GM19023 (cell line): Measurements from ENCODE around the gene TMEM107.

Experiments
- ATAC-seq: cut with Tn5 transposase; IDR thresholded peaks from one replicate; pipeline ENCODE4 v1.9.1; 2021; ENCODE audit warnings: mild to moderate bottlenecking, moderate library complexity; ENCODE audit not compliant: unreplicated experiment

The TMEM107 gene

DNA sequence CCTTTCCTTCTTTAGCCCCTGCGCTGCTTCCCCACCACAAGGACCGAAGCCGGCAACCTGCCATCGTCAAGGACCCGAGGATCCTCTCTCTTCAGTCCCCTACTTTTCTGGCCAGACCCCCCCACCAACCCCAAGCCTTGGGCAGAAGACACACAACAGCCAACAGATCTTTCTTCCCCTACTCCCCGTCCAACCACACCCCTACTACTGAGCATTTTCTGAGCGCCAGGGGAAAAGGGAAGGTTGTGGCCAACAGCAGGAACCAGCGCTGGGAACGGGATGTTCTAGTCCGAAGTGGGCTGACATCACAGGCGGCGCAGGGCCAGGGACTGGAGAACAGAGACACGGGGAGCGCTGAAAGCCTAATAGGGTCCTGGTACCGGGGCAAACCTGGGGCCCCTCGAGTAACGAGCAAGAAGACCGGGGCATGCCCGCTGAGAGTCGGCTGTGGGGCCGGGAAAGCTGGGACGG, 24.5 kb downstream of the TMEM107 start:
- ATAC-seq = no peak

DNA sequence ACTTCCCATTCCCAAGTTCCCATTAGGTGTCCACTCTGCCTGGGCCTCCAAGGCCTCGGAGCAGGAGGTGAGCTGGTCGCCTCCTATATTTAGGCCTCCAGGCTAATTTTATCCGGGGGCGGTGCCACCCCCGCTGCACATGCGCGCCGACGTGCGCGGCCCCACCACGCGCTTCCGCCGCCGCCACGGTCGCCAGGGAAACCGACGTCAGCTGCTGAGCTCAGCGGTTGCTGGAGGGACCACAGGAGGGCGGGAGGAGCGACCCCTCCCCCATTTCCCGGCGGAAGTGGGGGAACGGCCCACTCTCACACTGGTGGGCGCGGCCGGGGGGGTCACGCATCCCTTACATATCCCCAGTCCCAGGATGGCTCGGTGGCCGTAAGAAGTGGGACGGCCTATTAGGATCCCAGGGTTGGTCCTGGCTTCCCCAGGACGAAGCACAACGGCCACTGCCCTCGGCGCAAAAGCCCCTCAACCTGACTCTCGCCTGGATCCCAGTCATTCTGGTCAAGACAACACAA, 25.0 kb downstream of the TMEM107 start:
- ATAC-seq = peak; percentile 43

DNA sequence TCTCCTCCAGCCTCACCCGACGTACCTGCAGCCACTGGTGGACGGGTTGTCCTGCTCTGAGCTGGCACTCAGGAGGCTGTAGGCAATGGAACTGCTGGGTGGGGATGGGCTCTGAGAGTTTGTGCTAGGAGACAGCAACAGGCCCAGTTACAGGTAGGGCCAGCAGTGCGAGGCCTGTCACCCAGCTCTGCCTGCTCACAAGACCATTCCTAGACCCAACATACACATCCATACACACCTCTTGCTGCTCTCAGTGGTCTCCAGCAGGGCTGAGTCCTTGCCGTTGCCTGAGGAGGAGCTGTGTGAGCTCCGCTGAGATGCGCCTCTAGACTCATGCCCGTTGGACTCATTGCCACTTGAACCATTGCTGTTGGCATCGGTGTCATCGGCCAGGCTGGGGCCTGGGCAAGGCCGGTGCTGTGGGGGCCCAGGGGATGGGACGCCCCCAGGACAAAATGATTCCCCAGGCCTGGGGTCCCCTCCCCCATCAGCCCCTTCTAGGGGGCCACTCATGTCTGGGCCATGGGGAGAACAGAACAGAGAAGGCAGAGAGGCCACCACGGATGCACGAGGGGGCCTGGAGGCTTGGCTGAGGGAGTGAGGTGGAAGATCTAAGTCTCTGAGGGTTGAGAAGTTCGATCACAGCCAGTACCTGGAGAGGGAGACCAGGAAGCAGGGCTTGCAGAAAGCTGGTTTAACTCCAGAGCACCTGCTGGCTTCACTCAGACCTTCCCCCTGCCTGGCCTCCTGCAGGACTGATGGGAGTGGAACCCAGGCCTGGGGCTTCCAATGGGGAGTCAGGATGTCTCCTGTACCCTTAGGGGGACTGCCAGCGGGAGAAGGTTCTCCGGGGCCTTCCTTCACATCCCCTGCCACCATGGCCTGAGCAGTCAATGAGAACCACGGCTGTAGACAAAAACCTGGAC, 25.7 kb downstream of the TMEM107 start:
- no peak for ATAC-seq

DNA sequence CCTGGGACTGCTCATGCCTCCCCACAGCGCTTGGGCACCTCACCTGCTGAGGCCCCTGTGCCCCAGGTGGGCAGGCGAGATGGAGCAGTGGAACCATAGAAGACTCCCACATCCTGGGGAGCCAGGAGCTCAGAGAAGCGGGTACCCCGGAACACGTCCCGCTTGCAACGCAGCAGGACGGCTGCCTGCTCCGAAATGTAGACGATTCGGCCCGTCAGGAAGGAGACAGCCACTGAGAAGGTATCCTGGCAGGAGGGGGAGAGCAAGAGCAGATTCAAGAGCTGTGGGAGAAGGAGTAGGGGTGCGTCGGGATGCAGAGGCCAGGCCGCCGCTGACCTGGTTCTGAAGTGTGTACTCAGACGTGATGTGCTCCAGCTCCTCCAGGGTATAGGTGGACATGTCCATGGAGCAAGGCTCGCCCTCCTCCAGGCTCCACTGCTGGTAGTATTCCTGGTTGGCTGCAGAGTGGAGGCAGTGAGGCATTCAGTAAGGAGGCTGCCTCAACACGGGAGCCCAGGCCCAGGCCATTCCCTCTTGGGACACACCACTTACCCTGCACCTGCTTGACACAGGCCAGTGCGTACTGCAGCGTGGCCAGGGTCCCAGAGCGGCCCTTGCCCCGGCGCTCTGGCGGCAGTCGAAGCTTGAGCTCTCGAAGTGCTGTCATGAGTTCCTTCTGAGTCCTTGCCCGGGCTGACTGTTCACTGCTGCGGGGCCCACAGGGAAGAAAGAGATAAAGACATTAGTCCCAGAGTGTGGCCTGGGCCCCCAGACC, 26.6 kb downstream of the TMEM107 start:
- no peak for ATAC-seq

DNA sequence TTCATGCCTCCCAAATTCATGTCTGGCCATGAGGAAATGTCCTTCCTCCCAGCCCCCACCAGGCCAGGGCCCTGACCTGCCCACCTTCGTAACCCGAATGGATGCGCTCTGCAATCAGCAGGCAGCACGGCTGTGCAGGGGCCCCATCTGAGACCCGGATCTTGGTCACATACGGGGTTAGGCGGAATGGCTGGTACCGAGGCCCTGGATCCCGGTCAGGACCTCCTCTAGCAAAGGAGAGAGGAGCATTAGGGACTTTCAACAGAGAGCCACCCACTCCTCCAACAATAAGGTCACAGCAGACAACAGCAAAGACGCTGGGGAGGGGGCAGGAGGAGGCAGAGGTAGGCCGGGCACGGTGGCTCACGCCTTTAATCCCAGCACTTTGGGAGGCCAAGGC, 27.6 kb downstream of the TMEM107 start:
- no peak for ATAC-seq

DNA sequence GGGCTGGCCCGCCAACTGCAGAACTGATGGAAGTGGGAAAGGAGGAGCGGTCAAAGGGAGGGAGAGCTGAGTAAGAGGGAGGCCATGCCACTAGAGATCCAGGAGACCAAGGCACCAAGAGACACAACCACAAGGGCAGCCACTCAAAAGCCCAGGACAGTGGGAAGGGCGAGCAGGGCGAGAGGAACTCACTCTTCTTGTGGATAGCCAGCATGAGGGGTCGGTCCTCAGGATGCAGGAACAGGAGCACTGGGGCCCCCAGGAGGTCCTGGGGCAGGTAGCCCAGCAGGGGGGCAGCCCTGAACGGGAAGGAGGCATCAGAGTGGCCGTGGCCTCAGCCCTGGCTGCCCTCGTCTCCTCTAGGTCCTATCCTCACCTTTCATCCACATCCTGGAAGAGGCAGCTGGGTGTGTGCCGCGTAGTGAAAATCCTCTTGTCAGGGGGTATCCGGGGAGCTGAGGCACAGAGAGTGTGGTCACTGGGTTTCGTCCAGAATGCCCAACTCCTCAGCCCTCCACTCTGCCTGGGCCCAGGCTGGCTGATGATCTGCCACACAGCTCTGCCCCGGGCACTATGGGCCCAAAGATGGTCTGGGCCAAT, 28.3 kb downstream of the TMEM107 start:
- no peak for ATAC-seq

DNA sequence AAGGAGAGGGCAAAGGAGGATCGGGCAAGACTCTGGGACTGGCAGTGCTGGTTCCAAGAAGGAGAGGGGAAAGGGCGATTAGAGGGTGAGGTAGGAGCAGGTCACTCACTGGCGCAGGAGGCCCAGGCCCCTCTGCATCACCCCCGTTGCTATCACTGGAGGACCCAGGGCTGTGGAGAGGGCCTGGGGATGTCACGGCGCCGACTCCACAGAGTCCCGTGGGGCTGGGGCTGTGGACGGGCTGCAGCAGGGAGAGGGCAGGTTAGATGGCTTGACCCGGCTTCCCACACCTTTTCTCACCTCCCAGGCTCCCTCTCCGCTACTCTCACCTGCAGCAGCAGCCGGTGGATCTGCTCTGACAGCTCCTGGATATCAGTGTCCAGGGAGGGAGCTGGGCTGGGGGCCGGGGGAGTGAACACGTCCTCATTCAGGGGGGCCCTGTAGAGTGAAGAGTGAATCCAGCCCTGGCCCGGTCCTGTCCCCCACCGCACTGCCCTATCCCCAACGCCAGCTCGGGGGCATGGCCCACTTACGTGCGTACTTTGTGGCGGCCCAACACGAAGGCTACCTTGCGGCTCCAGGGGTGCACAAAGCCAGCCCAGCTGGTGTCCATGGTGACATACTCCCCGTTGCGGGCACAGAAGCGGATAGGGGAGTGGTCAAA, 28.9 kb downstream of the TMEM107 start:
- no peak for ATAC-seq

DNA sequence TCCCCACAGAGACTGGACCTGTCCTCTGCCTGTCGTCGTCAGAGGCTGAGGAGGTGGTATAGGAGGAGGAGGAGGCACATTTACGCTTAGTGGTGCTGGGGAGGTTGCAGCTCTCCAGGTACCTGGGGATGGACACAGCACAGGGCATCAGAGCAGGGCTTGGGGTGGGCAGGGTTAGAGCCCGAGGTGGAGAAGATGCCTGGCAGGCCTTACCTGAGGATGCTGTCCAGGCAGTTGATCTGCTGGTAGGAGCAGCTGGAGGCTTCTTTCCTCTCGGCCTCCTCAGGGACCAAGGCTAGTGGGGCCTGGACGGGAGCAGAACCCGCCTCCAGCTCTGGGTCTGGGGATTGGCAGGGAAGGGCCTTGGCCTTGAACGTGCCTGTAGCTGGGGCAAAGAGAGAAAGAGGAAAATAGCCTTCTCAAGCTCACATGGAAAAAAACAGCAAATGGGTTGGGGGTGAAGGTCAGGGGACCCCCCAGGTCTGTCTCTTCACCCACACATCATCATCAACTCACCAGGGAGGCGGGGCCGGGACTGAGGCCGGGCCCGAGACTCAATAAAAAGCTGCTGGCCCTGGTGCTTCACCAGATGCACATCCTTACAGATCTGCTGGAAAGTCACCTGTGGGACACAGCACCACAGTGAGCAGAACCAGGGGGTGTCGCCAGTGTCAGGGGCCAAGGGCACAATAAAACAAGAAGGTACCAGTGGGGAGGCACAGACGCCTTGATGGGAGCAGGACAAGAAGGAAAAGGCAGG, 29.6 kb downstream of the TMEM107 start:
- no peak for ATAC-seq

DNA sequence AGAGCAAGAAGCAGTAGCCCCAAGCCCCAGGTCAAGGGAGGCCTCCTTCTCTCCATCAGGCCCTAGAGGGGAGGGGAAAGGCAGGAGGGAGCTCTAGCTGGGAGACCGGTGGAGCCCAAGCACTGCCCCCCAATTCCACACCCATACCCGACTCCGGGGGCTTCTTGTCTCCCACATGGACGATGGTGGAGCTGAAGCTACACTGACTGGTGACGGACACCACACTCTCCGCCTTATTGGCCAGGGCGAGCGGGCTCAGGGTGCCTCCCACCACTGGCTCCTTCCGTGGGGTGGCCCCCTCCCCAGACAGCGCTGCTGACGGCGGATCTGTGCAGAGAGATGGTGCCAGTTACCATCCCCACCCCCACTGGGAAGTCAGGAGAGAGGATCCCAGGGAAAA, 30.4 kb downstream of the TMEM107 start:
- no peak for ATAC-seq

DNA sequence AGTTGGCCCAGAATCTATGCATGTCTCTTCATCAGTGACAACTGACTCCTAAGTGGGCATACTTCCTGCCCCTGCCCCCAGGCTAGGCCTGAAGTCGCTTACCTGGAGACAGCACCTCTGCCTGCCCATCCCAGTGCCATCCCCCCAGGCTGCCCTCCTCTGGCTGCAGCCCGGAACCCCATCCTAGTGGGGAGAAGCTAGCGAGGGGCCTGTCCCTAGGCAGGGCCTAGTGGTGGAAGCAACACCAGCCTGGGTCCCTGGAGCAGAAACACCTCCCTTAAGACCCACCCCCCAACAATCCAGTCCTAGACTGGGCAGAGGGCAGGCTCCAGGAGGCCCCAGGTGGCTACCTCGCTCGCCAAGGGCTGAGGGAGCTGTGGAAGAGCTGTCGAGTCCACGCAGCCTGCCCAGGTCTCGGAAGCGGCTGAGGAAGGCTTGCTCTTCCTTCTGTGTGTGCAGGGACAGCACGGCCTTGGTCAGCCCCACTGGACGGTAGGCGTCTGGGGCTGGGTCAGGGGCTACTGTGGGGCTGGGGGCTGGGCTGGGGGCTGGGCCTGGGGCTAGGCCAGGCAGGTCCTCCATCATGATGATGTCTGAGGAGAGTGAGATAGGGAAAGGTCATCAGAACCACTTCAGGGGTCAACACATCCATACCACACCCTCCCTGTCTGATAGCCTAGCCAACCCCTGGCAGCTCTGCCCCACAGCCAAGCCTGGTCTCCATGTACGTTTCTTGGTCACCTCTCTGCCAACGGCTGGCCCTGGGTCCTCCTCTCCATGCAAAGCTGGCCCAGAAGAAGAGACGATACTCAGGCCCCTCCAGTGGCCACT, 31.6 kb downstream of the TMEM107 start:
- ATAC-seq = no peak

DNA sequence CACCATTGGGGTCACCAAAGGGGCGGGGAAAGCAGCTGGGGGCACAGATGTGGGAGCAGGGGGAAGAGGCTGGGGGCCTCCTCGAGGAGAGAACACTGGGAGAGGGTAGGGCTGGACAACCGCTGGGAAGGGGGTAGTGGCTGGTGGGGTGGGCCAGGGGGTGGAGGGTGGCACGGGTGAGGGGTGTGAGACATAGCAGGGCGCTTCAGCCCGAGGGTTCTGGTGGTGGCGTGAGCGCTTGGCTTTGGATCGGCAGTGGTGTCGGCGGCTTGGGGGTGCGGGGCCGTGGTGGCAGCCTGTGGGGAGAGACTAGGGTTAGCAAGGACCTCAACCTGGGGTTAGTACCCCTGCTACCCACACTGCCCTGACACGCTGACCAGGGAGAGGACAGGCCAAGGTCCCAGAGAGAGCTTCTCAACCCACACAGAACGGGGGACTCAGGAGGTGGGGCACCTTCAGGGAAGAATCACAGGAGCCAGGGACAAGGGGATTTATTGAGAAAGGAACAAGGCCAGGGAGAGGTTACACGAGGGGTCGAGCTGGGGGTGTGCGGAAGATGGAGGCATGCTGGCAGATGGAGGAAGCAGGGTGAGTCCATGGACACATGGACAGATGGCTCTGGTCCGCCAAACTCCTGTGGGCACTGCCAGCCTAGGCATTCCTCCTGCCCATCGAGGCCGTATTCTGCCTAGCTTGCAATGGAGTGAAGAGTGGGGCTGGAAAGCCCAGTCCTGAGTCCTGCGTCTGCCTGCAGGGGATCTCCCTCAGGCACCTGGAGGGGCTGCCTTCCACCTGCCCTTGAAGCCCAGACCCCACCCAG, 32.4 kb downstream of the TMEM107 start:
- ATAC-seq = no peak

DNA sequence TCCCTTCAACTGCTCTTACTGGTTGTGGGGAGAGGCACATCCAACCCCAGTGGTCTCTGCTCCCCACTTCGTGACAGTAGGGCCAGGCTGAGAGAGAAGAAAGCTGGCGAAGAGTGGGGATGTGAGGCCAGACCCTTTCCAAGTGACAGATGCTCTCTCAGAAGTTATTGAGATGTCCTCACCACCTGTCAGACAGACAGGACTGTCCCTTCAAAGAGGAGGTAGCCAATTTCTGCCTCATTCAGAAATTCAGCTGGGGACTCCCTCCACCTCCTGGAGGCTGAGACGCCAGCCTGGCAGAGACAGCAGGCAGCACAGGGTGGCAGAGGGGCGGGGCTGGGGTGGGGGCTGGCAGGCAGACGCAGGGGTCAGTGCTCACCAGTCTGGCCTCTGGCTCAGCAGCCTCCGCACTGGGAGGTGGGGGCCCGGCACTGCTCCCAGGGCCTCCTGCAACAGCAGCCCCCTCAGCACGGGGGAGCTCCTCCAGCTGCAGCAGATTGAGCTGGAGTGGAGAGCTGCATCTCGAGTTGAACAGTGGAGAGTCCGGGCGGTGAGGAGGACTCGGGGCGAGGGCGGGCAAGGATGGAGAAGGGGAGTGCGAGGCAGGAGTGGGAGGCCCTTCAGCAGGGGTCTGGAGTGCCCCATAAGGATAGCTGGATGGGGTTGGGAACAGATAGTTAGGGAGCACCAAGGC, 33.1 kb downstream of the TMEM107 start:
- ATAC-seq = no peak

DNA sequence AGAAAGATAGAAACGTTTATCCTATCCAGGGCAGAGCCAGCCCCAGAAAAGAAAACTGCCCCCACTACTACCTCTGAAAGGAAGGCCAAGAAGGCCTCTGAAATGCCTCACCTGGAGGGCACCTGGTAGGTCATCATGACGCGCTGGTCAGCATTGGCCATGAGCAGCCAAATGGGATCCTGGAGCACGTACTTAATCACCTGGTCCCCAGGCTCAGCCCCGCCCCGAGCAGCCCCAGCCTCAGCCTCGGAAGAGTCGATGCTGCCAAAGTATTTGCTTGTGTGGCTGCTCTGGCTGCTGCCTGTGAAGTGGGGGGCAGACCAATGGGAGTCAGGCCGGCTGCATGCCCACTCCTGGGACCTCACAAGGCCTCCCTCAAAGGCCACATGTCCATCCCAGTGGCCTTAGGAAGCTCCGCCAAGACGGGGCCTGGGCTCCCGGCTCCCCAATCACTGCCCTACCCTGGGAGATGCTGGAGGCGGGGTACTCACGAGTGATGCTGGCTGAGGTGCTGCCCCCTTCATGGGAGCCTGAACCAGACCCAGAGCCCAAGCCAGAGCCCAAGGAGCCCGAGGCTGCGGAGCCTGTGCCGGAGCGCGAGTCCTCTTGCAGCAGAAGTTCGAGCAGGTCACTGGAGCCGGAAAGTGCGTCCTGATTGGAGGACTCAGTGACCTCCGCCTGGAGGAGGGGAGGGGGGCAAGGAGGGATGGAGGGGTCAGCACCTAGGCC, 33.9 kb downstream of the TMEM107 start:
- no peak for ATAC-seq

DNA sequence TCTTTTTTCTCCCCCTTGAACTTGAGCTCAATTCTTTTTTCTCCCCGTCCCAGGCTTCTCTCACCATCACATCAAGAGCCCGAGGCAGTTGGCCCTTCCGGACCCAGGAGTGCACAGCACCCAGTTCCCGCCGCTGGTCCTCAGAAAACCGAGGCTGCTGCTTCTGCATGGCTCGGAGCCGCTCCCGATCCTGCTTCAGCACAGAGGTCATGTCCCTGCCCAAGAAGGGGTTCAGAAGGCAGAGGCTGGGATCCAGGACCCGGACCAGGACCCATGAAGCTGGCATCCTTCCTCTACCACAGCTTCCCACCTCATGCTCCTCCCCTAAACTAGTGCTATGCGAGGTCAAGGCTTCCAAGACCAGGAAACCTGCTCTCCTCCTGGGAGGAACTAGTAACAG, 34.4 kb downstream of the TMEM107 start:
- no peak for ATAC-seq

DNA sequence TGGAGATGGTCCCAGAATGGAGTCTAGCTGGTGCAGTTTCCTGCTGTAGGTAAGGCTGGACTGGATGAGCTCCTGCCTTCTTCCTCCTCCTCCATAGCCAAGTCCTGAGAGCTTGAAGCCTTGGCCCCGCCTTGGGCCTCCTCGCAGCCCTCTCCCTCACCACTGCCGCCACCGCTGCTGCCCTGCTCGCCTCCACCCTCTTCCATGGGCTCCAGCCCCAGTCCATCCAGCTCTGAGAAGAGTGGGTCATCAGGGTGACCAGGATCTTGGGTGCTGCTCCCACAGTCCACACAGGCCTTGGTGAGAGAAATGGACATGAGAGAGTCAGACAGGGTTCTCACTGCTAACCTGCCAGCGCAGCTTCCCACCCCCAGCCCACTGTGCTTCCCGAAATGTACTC, 35.1 kb downstream of the TMEM107 start:
- ATAC-seq = no peak

DNA sequence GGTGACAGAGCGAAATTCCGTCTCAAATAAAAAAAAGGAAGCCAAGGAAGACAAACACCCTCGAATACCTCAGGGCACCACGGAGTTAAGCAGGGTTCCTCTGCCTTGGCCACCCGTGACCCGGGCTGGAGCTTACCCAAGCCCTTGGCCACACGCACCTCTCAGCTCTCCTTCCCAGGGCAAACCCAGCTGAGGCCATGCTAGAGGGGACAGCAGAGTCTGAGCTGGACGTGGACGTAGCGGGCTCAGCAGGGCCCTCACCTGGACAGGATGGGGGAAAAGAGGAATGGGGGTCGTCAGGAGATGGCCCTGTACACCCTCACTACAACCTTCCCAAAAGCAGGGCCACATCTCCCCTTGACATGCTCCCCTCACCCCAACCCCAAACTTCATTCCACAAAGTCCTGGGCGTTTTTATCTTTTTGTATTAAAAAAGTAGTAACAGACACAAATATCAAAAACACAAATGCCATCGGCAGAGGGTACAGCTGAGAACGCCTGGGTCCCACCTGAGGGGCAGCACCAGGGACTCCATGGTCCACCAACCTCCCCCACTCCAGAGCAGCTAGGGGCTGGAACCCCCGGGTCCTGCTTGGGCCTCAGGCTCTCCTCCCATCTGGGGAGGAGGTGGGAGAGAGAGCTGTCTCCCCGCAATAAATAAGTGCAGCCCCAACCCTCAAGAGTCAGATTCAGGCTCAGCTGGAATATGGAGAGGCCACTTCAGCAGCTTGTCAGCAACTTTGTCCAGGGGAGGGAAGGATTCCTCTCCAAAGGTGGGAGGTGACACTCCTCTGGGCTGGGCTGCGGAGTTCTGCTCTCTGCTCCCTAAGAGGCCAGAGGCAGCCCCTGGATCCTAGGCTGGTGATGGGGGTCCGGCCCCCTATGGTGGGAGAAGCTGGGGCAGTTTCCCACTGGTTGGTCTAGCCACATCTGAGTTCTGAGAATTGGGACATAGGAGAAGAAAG, 35.8 kb downstream of the TMEM107 start:
- no peak for ATAC-seq
